Stimulated activated CD8-positive, alpha-beta memory T cell treated with anti-CD3 and anti-CD28 coated beads, Interleukin-2, amount 100 ng/mL, for 1 hour (primary cell): ENCODE data around the gene CHSY1.
A peak's percentile ranks its signal among the peaks of the same experiment; 100 is the strongest.

Experiments
- DNase-seq, 2 donors: peaks; one replicate each; pipeline ENCODE4 v3.0.0-alpha.2; 2020; ENCODE audit warnings: low read depth in 2 of 2

Gene CHSY1

GRCh38 chr15:101171954-101172353, 79.9 kb downstream of the CHSY1 start:
- DNase-seq = no peak

GRCh38 chr15:101170568-101171350, 81.1 kb downstream of the CHSY1 start:
- no peak for DNase-seq

GRCh38 chr15:101169495-101170071, 82.3 kb downstream of the CHSY1 start:
- no peak for DNase-seq

- no peak for DNase-seq
Measured at GRCh38 chr15:101168898-101169494, 82.9 kb downstream of the CHSY1 start.

GRCh38 chr15:101168463-101168824, 83.4 kb downstream of the CHSY1 start:
- DNase-seq = no peak

- DNase-seq = peak; percentile 11 to 45
Measured at GRCh38 chr15:101167753-101168462, 83.9 kb downstream of the CHSY1 start.

- no peak for DNase-seq
Measured at GRCh38 chr15:101167411-101167752, 84.5 kb downstream of the CHSY1 start.

- DNase-seq = no peak
Measured at GRCh38 chr15:101165905-101166471, 85.9 kb downstream of the CHSY1 start.

- no peak for DNase-seq
Measured at GRCh38 chr15:101162701-101163483, 89.0 kb downstream of the CHSY1 start.

- DNase-seq = no peak
Measured at GRCh38 chr15:101161656-101162055, 90.2 kb downstream of the CHSY1 start.

GRCh38 chr15:101159936-101160815, 91.7 kb downstream of the CHSY1 start:
- no peak for DNase-seq

GRCh38 chr15:101159096-101159935, 92.5 kb downstream of the CHSY1 start:
- no peak for DNase-seq

- DNase-seq = no peak
Measured at GRCh38 chr15:101158166-101159095, 93.4 kb downstream of the CHSY1 start.

- no peak for DNase-seq
Measured at GRCh38 chr15:101157721-101158120, 94.1 kb downstream of the CHSY1 start.

- no peak for DNase-seq
Measured at GRCh38 chr15:101156509-101157159, 95.2 kb downstream of the CHSY1 start.

- no peak for DNase-seq
Measured at GRCh38 chr15:101156061-101156460, 95.8 kb downstream of the CHSY1 start.

GRCh38 chr15:101153801-101154656, 97.8 kb downstream of the CHSY1 start:
- DNase-seq = no peak
